ENCODE data around the gene SPIN3.

GRCh38 chrX:56963377-56963776, 32.0 kb downstream of the SPIN3 start:
- TF ChIP-seq POLR2AphosphoS5 (IDR thresholded peaks at IDR 0.05; ENCODE audit: borderline replicate concordance, low read depth, low read length) = no peak
- no peak for TF ChIP-seq EZH2 (IDR thresholded peaks at IDR 0.05)
- no peak for TF ChIP-seq FOXP2 (optimal IDR thresholded peaks at IDR 0.05; ENCODE audit: control extremely low read depth, extremely low read length, insufficient read depth)

Measured in SK-N-MC (cell line).